NCI-H345 (cell line): Measurements from ENCODE around the gene PNPLA6.

Experiments
- DNase-seq: peaks from one replicate; lab custom pipeline; 2025; lab: John Stamatoyannopoulos, UW

Gene PNPLA6

DNA sequence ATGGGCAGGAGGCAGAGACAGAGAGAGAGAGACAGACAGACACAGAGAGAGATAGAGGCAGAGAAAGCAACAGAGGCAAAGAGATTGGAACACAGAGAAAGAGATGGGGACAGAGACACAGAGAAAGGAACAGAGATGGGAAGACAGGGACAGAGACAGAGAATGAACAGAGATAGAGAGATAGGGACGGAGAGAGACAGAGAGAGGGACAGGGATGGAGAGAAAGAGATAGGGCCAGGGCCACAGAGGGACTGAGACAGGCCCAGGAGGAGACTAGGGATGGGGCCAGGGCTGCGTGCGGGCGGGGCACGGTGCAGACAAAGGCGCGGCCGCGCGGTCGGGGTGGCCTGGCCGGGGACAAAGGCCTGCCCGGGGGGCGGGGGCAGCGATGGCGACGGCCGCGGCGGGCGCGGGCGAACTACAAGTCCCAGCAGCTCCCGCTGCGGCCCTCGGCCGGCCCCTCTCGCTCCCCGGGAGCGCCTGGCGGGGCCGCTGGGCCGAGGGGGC lies 19.8 kb upstream of the PNPLA6 start, which contains the start of gene ZNF358:
Gene ZNF358 (plus strand): TSS at position 459 of the 507 bp plus-strand sequence. CDS start 3,140 bp downstream, outside the sequence.
- peak; percentile 71 for DNase-seq

DNA sequence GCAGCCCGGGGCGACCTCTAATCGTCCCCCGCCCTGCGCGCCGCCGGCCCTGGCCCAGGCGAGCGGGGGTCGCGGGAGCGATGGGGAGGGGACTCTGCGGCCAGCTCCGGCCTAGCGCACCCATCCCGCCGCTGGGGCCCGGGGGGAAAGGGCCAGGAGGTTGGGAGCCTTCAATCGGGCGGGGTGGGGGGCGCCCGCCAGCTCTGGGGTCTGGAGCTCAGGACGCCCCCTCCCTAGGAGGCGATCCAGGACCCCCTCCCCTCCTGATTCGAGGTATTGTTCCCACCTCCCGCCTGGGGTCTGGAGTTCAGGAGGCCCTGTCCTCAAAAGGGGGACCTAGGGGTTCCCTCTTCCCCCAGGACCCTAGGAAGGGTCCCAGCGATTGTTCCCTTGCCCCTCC lies 19.2 kb upstream of the PNPLA6 start:
- no peak for DNase-seq

DNA sequence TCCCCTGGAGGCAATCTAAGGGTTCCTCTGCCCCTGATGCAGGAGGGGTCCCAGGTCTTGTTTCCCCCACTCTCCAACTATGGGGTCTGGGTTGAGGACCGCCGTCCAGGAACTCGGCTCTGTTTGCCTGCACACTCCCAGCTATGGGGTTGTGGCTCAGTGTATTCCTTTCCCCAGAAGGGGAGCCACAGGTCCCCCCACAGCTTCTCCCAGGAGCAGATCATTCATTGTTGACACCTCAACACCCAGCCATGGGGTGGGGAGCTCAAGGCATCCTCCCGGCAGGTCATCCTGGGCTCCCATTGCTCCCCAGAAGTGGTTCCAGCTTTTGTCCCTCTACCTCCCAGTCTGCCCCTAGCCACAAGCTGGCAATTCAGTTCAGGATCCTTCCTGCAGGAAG lies 18.6 kb upstream of the PNPLA6 start:
- no peak for DNase-seq

DNA sequence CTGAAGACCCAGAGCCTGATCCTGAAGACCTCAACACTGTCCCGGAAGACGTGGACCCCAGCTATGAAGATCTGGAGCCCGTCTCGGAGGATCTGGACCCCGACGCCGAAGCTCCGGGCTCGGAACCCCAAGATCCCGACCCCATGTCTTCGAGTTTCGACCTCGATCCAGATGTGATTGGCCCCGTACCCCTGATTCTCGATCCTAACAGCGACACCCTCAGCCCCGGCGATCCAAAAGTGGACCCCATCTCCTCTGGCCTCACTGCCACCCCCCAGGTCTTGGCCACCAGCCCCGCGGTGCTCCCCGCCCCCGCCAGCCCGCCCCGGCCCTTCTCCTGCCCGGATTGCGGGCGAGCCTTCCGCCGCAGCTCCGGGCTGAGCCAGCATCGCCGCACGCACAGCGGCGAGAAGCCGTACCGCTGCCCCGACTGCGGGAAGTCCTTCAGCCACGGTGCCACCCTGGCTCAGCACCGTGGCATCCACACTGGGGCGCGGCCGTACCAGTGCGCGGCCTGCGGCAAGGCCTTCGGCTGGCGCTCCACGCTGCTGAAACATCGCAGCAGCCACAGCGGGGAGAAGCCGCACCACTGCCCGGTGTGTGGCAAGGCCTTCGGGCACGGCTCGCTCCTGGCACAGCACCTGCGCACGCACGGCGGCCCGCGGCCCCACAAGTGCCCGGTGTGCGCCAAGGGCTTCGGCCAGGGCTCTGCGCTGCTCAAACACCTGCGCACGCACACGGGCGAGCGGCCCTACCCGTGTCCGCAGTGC lies 16.0 kb upstream of the PNPLA6 start:
- DNase-seq: no peak

DNA sequence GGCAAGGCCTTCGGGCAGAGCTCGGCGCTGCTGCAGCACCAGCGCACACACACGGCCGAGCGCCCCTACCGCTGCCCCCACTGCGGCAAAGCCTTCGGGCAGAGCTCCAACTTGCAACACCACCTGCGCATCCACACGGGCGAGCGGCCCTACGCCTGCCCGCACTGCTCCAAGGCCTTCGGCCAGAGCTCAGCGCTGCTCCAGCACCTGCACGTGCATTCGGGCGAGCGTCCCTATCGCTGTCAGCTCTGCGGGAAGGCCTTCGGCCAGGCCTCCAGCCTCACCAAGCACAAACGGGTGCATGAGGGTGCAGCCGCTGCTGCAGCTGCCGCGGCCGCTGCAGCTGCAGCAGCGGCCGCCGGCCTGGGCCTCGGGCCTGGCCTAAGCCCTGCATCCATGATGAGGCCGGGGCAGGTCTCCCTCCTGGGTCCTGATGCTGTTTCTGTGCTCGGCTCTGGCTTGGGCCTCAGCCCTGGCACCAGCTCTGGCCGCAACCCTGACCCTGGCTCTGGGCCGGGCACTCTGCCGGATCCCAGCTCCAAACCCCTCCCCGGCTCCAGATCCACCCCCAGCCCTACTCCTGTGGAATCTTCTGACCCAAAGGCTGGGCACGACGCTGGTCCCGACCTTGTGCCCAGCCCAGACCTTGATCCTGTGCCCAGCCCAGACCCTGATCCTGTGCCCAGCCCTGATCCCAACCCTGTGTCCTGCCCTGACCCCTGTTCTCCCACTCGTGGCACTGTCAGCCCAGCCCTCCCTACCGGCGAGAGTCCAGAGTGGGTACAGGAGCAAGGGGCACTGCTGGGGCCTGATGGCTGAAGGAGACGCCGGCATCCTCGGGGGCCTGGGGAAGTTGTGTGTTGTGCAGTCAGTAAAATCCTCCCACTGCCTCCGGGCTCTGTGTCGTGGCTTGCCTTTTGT lies 15.1 kb upstream of the PNPLA6 start:
- no peak for DNase-seq

DNA sequence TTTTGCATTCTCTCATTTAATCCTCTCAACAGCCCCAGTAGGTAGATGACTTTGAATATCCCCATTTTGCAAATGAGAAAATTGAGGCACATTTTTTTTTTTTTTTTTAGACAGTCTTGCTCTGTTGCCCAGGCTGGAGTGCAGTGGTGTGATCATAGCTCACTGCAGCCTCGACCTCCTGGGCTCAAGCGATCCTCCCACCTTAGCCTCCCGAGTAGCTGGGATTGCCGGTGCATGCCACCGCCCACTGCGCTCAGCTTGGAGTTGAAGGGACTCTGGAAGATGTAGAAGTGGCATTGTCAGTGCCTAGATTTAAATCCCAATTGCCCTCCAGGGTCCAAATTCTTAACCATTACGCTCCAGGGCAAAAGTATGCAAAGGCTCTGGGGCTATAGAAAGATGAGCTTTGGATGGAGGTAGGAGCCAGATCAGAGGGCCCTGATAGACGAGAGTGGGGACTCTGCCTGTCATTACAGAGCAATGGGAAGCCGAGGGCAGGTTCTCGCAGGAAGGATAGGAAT lies 13.9 kb upstream of the PNPLA6 start:
- no peak for DNase-seq

DNA sequence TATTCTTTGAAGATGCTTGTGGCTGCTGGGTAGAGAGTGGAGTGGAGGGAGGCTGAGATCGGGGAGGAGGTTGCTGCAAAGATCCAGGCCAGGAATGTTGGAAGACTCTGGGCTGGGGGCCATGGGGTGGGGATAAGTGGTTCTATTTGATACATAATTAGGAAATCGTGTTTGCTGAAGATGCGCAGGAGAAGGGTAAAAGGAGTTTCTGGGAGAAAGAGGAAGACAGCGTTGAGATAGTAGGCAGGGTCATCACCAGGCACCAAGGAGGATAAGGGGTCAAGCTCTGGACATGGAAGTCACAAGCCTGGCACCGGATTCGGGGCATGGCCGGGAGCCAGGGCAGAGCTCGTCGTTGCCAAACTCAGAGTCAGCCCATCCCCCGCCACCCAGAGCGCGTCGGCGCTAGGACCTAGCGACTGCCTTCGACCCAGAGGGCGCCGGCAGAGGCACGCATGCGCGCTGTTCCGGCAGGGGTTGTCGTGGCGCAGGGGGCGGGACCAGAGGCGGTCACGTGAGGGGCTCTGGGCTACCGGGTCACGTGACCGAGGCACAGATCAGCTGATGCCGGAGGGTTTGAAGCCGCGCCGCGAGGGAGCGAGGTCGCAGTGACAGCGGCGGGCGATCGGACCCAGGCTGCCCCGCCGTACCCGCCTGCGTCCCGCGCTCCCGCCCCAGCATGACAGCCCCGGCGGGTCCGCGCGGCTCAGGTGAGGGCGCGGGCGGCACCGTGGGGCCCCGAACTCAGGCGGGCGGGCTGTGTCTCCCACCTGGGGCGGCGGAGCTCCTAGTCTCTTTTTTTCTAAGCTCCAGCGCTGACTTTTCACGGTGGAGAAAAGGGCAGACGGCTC lies 13.2 kb upstream of the PNPLA6 start, which contains the start of gene MCOLN1:
Gene MCOLN1 (plus strand): TSS at position 553 of the 851 bp plus-strand sequence. CDS start 127 bp downstream, at position 680.
- DNase-seq: peak; percentile 98

DNA sequence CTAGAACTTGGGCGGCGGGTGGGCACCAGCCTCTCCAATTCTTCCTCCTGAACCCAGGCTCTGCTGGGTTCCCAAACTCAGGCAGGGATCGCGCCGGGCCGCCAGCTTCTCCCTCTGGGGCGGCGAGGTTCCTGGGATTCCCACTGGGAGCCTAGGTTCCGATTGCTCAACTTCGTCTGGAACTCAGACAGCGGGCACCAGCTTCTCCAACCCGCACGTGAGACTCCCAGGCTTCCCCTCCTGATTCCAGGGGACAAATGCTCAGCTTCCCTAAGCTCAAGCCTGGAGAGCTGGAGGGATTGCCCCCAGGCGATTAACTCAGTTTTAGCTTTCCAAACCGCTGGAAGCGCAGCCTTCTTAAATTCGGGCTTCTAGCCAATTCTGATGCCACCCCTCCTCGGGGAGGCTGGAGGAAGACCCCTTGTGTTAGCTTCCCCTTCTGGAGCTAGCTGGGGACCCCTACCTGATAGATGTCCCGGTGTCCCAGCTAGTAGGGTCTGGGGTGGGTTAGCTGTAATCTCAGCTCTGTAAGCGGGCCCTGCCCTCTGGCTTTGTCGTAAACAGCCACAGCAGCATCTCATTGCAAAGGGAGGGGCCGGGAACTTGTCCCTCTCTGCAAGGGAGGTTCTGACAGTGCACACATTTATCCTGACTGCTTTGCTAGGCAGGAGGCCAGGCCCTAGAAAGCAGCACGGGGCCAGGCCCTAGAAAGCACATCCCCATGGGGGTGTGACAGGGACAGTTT lies 12.4 kb upstream of the PNPLA6 start:
- no peak for DNase-seq

DNA sequence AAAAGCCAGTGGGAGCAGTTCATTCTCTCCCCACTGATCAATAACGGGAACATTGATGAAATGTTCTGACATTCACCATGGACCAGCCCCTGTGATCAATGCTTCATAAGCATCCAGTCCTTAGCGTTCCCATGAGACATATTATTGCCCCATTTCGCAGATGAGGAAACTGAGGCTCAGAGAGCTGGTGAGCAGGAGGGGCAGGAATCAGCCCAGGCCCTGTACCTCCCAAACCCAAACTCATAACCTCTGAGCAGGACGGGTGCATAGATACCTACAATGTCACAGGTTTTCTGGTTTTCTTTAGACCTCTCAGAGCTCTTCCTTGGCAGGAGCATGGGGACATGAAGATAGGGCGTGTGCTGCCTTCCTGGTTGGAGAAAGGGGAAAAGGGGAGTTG lies 11.0 kb upstream of the PNPLA6 start:
- DNase-seq: no peak

DNA sequence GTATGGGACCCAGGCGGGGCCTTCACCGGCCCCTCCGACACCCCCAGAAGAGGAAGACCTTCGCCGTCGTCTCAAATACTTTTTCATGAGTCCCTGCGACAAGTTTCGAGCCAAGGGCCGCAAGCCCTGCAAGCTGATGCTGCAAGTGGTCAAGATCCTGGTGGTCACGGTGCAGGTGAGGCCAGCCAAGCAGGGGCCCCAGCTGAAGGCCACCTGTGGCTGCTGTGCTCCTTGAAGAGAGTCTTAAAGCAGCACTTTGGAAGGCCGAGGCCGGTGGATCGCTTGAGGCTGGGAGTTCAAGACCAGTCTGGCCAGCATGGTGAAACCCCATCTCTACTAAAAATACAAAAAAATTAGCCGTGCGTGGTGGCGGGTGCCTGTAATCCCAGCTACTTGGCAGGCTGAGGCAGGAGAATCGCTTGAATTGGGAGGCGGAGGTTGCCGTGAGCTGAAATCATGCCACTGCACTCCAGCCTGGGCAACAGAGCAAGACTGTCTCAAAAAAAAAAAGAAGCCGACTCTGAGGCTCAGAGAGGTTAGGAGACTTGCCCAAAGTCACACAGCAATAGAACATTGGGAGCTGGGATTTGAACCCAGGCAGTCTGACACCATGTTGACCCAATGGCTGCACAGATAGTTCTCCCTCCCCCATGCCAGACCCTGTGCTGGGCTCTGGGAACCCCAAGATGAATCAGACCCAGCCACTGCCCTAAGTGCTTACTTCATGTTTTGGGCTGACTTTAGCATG lies 10.4 kb upstream of the PNPLA6 start:
- DNase-seq: no peak

DNA sequence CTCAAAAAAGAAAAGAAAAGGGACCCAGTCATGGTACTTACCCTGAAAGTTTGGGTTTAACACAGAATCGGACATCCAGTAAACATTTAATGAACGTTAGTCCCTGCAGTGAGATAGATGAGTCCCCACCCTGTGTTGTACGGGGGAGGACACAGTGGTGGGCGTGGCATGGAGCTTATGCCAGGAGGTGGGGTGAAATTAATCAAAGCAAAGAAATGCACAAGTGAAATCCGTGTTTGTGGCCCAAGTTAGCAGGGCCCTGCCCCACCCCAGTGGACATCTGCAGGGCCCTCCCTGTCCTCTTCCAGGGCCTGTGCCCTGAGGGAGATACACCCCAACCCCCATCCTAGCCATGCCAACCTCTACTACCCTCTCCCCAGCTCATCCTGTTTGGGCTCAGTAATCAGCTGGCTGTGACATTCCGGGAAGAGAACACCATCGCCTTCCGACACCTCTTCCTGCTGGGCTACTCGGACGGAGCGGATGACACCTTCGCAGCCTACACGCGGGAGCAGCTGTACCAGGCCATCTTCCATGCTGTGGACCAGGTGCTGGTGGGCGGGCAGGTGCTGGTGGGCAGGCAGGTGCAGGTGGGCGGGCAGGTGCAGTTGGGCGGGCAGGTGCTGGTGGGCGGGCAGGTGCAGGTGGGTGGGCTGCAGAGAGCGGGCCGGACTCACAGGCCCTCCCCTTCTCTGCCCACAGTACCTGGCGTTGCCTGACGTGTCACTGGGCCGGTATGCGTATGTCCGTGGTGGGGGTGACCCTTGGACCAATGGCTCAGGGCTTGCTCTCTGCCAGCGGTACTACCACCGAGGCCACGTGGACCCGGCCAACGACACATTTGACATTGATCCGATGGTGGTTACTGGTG lies 9.2 kb upstream of the PNPLA6 start:
- DNase-seq: no peak

DNA sequence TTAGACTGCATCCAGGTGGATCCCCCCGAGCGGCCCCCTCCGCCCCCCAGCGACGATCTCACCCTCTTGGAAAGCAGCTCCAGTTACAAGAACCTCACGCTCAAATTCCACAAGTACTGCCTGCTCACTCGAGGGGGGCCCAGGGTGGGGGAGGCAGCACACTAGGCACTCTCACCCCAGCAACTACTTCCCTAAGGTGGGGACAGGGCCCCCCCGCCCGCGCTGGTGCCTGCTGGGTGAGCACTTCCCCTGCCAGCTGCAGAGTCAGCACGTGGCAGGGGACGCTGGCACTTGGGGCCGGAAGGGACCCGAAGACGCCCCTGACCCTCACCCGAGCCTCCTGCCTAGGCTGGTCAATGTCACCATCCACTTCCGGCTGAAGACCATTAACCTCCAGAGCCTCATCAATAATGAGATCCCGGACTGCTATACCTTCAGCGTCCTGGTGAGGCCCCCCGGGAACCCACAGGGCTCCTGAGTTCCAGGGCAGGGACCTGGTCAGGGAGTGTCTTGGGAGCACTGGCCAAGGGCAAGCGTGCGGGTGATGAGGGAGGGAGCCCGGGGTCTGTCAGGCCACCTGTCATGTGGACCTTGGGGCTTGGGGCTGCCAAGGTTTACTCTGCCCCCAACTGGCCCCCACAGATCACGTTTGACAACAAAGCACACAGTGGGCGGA lies 7.9 kb upstream of the PNPLA6 start:
- no peak for DNase-seq

DNA sequence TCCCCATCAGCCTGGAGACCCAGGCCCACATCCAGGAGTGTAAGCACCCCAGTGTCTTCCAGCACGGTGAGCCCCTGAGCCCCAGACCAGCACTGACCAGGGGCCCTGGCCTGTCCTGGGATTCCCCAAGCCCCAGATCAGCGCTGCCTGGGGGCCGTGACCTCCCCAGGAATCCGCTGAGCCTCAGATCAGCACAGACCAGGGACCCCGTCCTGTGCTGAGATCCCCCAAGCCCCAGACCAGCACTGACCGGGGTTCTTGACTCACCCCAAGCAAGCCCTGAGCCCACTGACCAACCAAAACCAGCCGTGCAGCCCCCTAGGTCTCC lies 7.4 kb upstream of the PNPLA6 start:
- DNase-seq: no peak

DNA sequence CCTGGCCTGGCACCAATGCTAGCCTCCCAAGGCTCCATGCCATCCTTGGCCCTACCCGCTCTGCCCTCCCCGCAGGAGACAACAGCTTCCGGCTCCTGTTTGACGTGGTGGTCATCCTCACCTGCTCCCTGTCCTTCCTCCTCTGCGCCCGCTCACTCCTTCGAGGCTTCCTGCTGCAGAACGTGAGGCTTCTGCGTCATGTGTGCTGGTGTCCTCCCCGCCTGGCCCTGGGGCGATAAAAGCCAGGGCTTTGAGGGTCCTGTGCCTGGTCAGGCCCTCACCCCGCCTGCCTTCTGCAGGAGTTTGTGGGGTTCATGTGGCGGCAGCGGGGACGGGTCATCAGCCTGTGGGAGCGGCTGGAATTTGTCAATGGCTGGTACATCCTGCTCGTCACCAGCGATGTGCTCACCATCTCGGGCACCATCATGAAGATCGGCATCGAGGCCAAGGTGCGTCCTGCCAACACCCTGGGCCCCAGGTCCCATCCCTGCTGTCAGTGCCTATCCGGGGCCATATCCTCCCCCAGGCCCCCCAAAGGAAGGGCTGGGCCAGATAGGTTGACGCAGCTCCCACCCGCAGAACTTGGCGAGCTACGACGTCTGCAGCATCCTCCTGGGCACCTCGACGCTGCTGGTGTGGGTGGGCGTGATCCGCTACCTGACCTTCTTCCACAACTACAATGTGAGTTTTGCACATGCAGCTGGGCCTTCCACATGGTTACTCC lies 6.8 kb upstream of the PNPLA6 start:
- no peak for DNase-seq

DNA sequence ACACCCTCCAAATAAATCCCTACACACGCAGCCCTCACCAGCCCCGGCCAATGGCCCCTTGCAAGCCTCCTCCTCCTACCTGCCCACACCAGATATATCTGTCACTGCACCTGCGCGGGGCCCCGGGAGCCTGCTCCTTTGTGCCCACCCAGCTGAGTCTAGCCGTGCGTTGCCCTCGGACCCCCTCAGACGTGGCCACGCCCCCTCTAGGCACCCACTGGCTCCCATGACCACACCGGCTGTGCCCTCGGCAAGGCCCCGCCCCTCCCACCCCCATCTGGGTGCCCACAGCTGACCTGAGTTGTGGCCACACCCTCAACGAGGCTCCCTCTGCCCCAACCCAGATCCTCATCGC lies 6.3 kb upstream of the PNPLA6 start:
- no peak for DNase-seq

DNA sequence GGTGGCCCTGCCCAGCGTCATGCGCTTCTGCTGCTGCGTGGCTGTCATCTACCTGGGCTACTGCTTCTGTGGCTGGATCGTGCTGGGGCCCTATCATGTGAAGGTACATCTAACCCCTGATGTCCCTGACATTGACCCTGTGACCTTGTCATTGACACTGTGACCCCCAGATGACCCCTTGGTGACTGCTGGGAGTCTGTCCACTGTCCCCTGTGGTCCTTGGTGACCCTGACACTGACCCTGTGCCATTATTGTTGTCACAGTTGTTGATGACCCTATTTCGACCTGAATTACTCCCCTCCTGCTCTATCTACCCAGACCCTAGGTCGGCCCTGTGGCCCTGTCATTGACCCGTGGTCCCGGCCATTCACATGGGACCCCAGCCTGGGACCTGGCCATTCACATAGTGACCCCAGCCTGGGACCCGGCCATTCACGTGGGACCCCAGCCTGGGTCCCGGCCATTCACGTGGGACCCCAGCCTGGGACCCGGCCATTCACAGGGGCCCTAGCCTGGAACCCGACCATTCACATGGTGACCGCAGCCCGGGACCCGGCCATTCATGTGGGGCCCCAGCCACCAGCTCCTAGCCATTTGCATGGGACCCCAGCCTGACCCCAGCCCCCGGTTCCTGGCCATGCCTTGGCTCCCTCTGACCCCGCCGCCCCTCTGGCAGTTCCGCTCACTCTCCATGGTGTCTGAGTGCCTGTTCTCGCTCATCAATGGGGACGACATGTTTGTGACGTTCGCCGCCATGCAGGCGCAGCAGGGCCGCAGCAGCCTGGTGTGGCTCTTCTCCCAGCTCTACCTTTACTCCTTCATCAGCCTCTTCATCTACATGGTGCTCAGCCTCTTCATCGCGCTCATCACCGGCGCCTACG lies 5.7 kb upstream of the PNPLA6 start:
- no peak for DNase-seq

DNA sequence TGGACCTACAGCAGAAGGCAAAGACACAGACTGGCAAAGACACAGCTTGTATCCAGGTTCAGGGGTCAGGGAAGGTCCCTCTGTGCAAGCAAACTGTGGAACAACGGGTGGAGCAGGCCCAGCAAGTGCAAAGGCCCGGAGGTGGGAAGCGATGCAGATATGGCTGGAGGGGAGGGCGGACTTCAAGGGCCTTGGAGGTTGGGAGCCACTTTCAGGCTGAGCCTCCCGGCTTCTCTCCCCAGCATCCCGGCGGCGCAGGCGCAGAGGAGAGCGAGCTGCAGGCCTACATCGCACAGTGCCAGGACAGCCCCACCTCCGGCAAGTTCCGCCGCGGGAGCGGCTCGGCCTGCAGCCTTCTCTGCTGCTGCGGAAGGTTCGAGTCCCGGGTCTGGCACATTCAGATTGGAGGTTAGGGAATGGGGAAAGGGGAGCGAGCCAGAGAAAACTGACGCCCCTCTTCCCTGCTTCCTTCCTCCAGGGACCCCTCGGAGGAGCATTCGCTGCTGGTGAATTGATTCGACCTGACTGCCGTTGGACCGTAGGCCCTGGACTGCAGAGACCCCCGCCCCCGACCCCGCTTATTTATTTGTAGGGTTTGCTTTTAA lies 2.1 kb upstream of the PNPLA6 start:
- no peak for DNase-seq
